HUES6 (cell line): ENCODE results near the gene CHRNA7.
A peak's percentile ranks its signal among the peaks of the same experiment; 100 is the strongest.

ENCODE experiments used
- H3K27ac ChIP-seq: 2 replicates; pipeline ENCODE4 v1.7.0; 2013; ENCODE audit warnings: low read depth, mild to moderate bottlenecking, low read length, inconsistent platforms
- H3K27me3 ChIP-seq: 2 replicates; pipeline ENCODE4 v1.6.1; 2013; ENCODE audit warnings: low read length; ENCODE audit not compliant: control insufficient read depth, insufficient read depth
- H3K36me3 ChIP-seq: 2 replicates; pipeline ENCODE4 v1.6.1; 2013; ENCODE audit warnings: low read length; ENCODE audit not compliant: control insufficient read depth, insufficient read depth
- H3K4me1 ChIP-seq: 2 replicates; pipeline ENCODE4 v1.6.1; 2013; ENCODE audit warnings: low read length; ENCODE audit not compliant: control insufficient read depth, insufficient read depth
- H3K4me3 ChIP-seq: 2 replicates; pipeline ENCODE4 v1.5.1; 2013; ENCODE audit warnings: low read depth, low read length
- H3K9ac ChIP-seq: one replicate; pipeline ENCODE4 v1.6.1; 2013; ENCODE audit warnings: mild to moderate bottlenecking, low read length
- H3K9me3 ChIP-seq: 2 replicates; pipeline ENCODE4 v1.6.1; 2013; ENCODE audit warnings: low read depth, low read length; ENCODE audit not compliant: control insufficient read depth, insufficient read depth

Gene CHRNA7

GRCh38 chr15:32029862-32030781, at the start of gene CHRNA7:
TSS of gene CHRNA7 (plus strand) at chr15:32030515. CDS start at chr15:32030595, 80 bp downstream.
- H3K9ac ChIP-seq = peak within 1 kb of the TSS; percentile 70
- no peaks in the 10 kb centered on the region for H3K9me3 ChIP-seq
- H3K36me3 ChIP-seq = no peaks in the 10 kb centered on the region
- peak within 1 kb of the TSS; percentile 85 for H3K4me3 ChIP-seq
- peaks cover 9% of the 10 kb centered on the region; the same call in 1 of the 2 replicates for H3K4me1 ChIP-seq
- peaks cover 38% of the 10 kb centered on the region for H3K27me3 ChIP-seq
- no peak within 1 kb of the TSS for H3K27ac ChIP-seq

GRCh38 chr15:31985607-31986006, 44.7 kb upstream of the CHRNA7 start:
- no peak overlapping the region for H3K27ac ChIP-seq
- no peak overlapping the region for H3K4me3 ChIP-seq
- H3K4me1 ChIP-seq = no peaks in the 10 kb centered on the region; the same call in 1 of the 2 replicates
- H3K36me3 ChIP-seq = no peaks in the 10 kb centered on the region
- H3K9ac ChIP-seq = no peak overlapping the region
- H3K27me3 ChIP-seq = no peaks in the 10 kb centered on the region
- no peaks in the 10 kb centered on the region for H3K9me3 ChIP-seq

- Histone ChIP-seq H3K9ac (no peak overlapping the region), H3K36me3 (no peaks in the 10 kb centered on the region), H3K27ac (no peak overlapping the region), H3K4me1 (no peaks in the 10 kb centered on the region), H3K27me3 (no peaks in the 10 kb centered on the region), H3K9me3 (no peaks in the 10 kb centered on the region), H3K4me3 (no peak overlapping the region)
Observed at GRCh38 chr15:31993062-31993461, 37.3 kb upstream of the CHRNA7 start.

- Histone ChIP-seq H3K4me1 (no peaks in the 10 kb centered on the region), H3K27ac (no peak overlapping the region), H3K36me3 (no peaks in the 10 kb centered on the region), H3K9ac (no peak overlapping the region), H3K9me3 (no peaks in the 10 kb centered on the region), H3K4me3 (no peak overlapping the region), H3K27me3 (no peaks in the 10 kb centered on the region)
Observed at GRCh38 chr15:31997711-31998110, 32.6 kb upstream of the CHRNA7 start.

GRCh38 chr15:32003558-32003957, 26.8 kb upstream of the CHRNA7 start:
- no peak overlapping the region for H3K4me3 ChIP-seq
- H3K9ac ChIP-seq = no peak overlapping the region
- H3K27ac ChIP-seq = no peak overlapping the region
- H3K27me3 ChIP-seq = no peaks in the 10 kb centered on the region
- H3K36me3 ChIP-seq = no peaks in the 10 kb centered on the region
- H3K9me3 ChIP-seq = no peaks in the 10 kb centered on the region
- no peaks in the 10 kb centered on the region for H3K4me1 ChIP-seq

- Histone ChIP-seq H3K36me3 (no peaks in the 10 kb centered on the region), H3K4me3 (no peak overlapping the region), H3K9ac (no peak overlapping the region), H3K27ac (no peak overlapping the region), H3K9me3 (no peaks in the 10 kb centered on the region), H3K4me1 (no peaks in the 10 kb centered on the region), H3K27me3 (no peaks in the 10 kb centered on the region)
Observed at GRCh38 chr15:32004249-32004648, 26.1 kb upstream of the CHRNA7 start.

- no peak overlapping the region for H3K9ac ChIP-seq
- no peak overlapping the region for H3K27ac ChIP-seq
- no peak overlapping the region for H3K4me3 ChIP-seq
- H3K9me3 ChIP-seq = no peaks in the 10 kb centered on the region
- no peaks in the 10 kb centered on the region for H3K36me3 ChIP-seq
- H3K27me3 ChIP-seq = no peaks in the 10 kb centered on the region
- no peaks in the 10 kb centered on the region for H3K4me1 ChIP-seq
Observed at GRCh38 chr15:32007355-32007960, 22.9 kb upstream of the CHRNA7 start.

- Histone ChIP-seq H3K9me3 (peaks cover 4% of the 10 kb centered on the region; the same call in 1 of the 2 replicates), H3K9ac (no peak overlapping the region), H3K36me3 (no peaks in the 10 kb centered on the region), H3K27me3 (no peaks in the 10 kb centered on the region), H3K27ac (no peak overlapping the region), H3K4me1 (no peaks in the 10 kb centered on the region), H3K4me3 (no peak overlapping the region)
Observed at GRCh38 chr15:32014953-32015352, 15.4 kb upstream of the CHRNA7 start.

GRCh38 chr15:32020156-32020555, 10.2 kb upstream of the CHRNA7 start:
- H3K9me3 ChIP-seq = no peaks in the 10 kb centered on the region
- no peaks in the 10 kb centered on the region for H3K36me3 ChIP-seq
- no peak overlapping the region for H3K9ac ChIP-seq
- no peaks in the 10 kb centered on the region for H3K27me3 ChIP-seq
- H3K4me3 ChIP-seq = no peak overlapping the region
- no peaks in the 10 kb centered on the region for H3K4me1 ChIP-seq
- no peak overlapping the region for H3K27ac ChIP-seq

- H3K4me3 ChIP-seq = peak overlapping the region; percentile 85
- peaks cover 38% of the 10 kb centered on the region for H3K27me3 ChIP-seq
- H3K9ac ChIP-seq = no peak overlapping the region
Observed at GRCh38 chr15:32028921-32029320, 1.4 kb upstream of the CHRNA7 start.

GRCh38 chr15:32029409-32029861, 880 bp upstream of the CHRNA7 start:
- H3K4me3 ChIP-seq = peak overlapping the region; percentile 85
- no peaks in the 10 kb centered on the region for H3K36me3 ChIP-seq
- H3K9ac ChIP-seq = peak overlapping the region; percentile 70
- H3K27ac ChIP-seq = no peak overlapping the region
- H3K9me3 ChIP-seq = no peaks in the 10 kb centered on the region
- peaks cover 38% of the 10 kb centered on the region for H3K27me3 ChIP-seq
- peaks cover 9% of the 10 kb centered on the region; the same call in 1 of the 2 replicates for H3K4me1 ChIP-seq

More at GRCh38 chr15:32028921-32029320, 1.4 kb upstream of the CHRNA7 start:
- Histone ChIP-seq H3K9me3 (no peaks in the 10 kb centered on the region), H3K4me1 (peaks cover 9% of the 10 kb centered on the region; the same call in 1 of the 2 replicates), H3K27ac (no peak overlapping the region), H3K36me3 (no peaks in the 10 kb centered on the region)
